ENCODE results near the gene MPP2. TPM values are rescaled to one million over a fixed set of nuclear protein-coding genes. Genes with fewer than 3 reads are reported as not detected.

The MPP2 gene
- total and polyA plus RNA-seq, 2 of the 13 experiments (the other 11 are each of a cell fraction or from before 2014, with no cell fraction given) = 0.20 to 1.7 TPM

DNA sequence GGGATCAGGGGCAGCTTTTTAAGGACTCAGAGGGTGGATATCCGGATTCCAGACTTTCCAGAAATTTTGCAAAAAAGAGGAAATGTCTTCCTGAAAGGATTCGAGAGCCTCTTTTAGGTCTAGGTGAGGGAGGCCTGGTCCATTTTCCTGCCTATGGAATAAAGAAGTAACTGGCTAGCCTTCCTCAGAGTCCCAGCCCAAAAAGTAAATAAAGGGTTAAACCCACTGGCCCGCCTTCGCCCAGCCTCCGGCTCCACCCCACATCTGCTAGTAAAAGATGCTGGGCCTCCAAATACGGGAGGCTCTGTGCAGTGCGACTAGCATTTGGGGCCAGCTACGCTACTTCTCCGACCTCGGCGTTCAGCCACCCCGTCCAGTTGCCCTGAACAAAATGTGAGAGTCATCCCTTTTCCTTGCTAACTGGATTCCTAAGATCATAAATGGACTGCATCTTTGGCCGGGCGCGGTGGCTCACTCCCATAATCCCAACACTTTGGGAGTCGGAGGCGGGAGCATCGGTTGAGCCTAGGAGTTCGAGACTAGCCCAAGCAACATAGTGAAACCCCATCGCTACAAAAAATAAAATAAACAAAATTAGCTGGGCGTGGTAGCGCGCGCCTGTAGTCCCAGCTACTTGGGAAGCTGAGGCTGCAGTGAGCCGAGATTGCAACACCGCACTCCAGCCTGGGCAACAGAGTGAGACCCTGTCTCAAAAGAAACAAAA lies 824 bp upstream of the MPP2 start:
- BruUV-seq (replicated peaks) = no TSS peak
- peaks cover 18 to 87% of the 10 kb centered on the region in 2 experiments for H3K27me3 ChIP-seq (ENCODE audit: control insufficient read depth in 1 of 2, insufficient read depth in 2 of 2, low read length in 2 of 2)
- ChIA-PET POLR2A (no interaction called here), CTCF (ENCODE audit: low intra/inter-chr PET ratio, low total read pairs) (no interaction called here)
- in situ Hi-C loops (cut with HindIII; ENCODE audit: extremely low pct_ligation_motif_present, low pct_unique_long_range_greater_than_20kb) = no loop called here
- H3K4me3 ChIP-seq (replicated peaks in 1 of 3; ENCODE audit: insufficient read depth in 1 of 3, low read depth in 2 of 3, low read length in 3 of 3) = no peak overlapping the region; a peak in 1 of 6 replicates
- no peak overlapping the region for H3K27ac ChIP-seq (ENCODE audit: extremely low read length, insufficient read depth, low read length)
- WGBS (ENCODE audit: low lambda C conversion rate) = 25% methylated on average over 26 of the region's 26 CpGs
- peaks cover 29% of the 10 kb centered on the region for H3K4me1 ChIP-seq (ENCODE audit: insufficient read depth, low read length)
- no peaks in the 10 kb centered on the region for H3K9me3 ChIP-seq (ENCODE audit: low read length)
- H3K79me2 ChIP-seq (ENCODE audit: insufficient read depth, low read length) = no peaks in the 10 kb centered on the region
- no peak for ATAC-seq
- H3K9ac ChIP-seq (ENCODE audit: insufficient read depth, low read depth, low read length) = no peak overlapping the region
- peaks cover 2% of the 10 kb centered on the region; the same call in 1 of the 2 replicates for H4K20me1 ChIP-seq (ENCODE audit: insufficient read depth, low read length)
- no peaks in the 10 kb centered on the region for H3K36me3 ChIP-seq (replicated peaks in 1 of 2; ENCODE audit: control insufficient read depth in 1 of 2, insufficient read depth in 2 of 2, low read length in 2 of 2)
- H2AFZ ChIP-seq (ENCODE audit: low read length) = no peak overlapping the region
- intact Hi-C loops (cut with micrococcal nuclease; ENCODE audit: unreplicated experiment) = no loop called here
- no peak for DNase-seq (ENCODE audit: low spot score)
- H3K4me2 ChIP-seq (ENCODE audit: low read depth, low read length) = peak overlapping the region; percentile 63; the same call in 1 of the 2 replicates
- FAIRE-seq = no peak
- TF ChIP-seq ZNF652 (CRISPR knock-in tag; IDR thresholded peaks at IDR 0.05; ENCODE audit: borderline replicate concordance, low read depth) (peak; percentile 91), EZH2 (conservative IDR thresholded peaks at IDR 0.05; ENCODE audit: low read depth, low read length) (peak; percentile 84; the same call in 1 of the 2 replicates), SP140L (CRISPR knock-in tag; IDR thresholded peaks at IDR 0.05; ENCODE audit: borderline replicate concordance) (no peak), ZFP82 (CRISPR knock-in tag; IDR thresholded peaks at IDR 0.05; ENCODE audit: borderline replicate concordance) (0 out of 2 replicates have a peak, but pooled peaks have one; percentile 42)
- TF ChIP-seq, protein P1, sequence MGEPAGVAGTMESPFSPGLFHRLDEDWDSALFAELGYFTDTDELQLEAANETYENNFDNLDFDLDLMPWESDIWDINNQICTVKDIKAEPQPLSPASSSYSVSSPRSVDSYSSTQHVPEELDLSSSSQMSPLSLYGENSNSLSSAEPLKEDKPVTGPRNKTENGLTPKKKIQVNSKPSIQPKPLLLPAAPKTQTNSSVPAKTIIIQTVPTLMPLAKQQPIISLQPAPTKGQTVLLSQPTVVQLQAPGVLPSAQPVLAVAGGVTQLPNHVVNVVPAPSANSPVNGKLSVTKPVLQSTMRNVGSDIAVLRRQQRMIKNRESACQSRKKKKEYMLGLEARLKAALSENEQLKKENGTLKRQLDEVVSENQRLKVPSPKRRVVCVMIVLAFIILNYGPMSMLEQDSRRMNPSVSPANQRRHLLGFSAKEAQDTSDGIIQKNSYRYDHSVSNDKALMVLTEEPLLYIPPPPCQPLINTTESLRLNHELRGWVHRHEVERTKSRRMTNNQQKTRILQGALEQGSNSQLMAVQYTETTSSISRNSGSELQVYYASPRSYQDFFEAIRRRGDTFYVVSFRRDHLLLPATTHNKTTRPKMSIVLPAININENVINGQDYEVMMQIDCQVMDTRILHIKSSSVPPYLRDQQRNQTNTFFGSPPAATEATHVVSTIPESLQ (CRISPR knock-in tag; conservative IDR thresholded peaks at IDR 0.05) = no peak

Data from HepG2 (cell line).